Hematopoietic multipotent progenitor cell treated with erythropoietin and hydrocortisone succinate and interleukin-3 and kit ligand, for 4 days (in vitro differentiated cells): ENCODE data around the gene TEKTIP1.
A peak's percentile ranks its signal among the peaks of the same experiment; 100 is the strongest.
"Not testable (repeated sequence)": the region's sequence is repeated elsewhere in the genome, so short reads cannot be mapped to it uniquely, and the experiment has no call there.

ENCODE experiments used
- DNase-seq: peaks from one replicate; pipeline ENCODE4 v3.0.0-alpha.2; 2015

The TEKTIP1 gene

DNA sequence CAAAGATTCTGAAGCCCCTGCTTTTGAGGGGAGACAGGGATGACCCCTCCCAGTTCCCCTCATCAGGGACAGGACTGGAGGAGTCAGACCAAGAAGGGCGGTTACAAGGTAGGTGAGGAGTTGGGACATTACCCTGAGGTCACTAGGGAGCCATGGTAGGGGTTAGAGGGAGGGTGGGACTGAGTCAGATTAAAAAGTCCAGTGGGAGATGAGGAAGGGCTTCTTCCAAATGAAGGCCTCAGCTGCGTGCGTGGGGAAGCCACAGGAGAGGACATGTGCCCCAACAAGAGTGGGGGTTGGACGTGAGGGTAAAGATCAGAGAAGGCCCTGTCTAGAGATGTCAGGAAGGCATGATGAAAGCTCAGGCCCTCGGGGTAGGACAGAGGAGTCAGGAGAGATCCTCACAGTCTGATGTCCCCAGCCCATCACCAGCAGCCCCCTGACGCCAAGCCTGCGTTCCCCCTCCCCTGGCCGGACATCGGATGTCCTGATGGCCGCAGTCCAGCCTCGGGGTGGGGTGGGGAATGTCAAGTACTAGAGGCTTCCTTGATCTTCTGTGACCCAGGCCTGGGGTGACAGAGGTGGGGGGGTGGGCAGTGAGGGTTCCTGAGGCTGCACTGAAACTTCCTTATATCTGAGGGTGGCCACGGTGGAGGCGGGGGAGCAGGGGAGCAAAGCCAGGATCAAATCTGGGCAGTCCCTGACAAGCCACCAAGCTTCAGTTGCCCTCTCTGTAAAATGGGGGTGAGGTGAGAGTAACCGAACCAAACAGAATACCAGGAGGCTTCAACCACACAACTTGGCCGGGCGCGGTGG is 24.9 kb downstream of the TEKTIP1 start:
- DNase-seq: no peak

DNA sequence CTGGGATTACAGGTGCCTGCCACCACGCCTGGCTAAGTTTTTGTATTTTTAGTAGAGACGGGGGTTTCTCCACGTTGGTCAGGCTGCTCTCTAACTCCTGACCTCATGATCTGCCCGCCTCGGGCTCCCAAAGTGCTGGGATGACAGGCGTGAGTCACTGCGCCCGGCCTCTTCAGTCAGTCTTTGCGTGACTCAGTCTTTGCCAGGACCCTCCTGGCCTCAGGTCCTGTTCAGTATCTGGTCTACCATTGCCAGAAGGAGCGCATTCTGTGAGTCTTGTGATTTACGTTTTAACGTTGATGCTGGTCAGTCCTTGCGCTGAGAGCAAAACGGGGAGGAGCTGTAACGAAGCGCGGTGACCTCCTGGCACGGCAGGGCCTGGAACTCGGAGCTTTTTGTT is 26.2 kb downstream of the TEKTIP1 start:
- no peak for DNase-seq

DNA sequence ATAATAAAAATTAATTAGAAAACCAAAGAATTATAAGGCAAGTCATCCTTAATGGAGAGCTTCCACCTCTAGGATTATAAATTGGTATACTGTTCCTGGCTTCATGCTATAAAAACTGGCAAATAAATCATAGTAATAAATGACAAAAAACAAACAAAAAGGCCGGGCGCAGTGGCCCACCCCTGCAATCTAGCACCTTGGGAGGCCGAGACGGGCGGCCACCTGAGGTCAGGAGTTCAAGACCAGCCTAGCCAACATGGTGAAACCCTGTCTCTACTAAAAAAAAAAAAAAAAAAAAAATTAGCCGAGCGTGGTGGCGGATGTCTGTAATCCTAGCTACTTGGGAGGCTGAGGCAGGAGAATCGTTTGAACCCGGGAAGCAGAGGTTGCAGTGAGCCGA is 31.1 kb downstream of the TEKTIP1 start:
- DNase-seq: not testable (repeated sequence)

DNA sequence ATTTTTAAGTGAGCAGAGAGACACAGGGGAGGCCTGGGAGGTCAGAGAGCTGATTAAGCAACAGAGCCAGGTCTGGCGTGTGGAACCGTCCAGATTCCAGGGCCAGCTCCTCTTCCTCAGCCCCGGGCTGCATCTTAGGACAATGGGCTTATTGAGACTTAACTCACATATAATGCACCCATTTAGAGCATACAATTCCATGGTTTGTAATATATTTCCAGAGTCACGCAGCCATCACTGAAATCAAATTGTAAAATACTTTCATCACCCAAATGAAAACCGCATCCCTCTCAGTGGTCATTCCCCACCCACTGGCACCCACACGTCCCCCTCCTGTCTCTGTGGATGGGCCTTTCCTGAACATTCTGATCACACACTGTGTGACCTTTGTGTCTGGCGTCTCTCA is 31.6 kb downstream of the TEKTIP1 start:
- no peak for DNase-seq

DNA sequence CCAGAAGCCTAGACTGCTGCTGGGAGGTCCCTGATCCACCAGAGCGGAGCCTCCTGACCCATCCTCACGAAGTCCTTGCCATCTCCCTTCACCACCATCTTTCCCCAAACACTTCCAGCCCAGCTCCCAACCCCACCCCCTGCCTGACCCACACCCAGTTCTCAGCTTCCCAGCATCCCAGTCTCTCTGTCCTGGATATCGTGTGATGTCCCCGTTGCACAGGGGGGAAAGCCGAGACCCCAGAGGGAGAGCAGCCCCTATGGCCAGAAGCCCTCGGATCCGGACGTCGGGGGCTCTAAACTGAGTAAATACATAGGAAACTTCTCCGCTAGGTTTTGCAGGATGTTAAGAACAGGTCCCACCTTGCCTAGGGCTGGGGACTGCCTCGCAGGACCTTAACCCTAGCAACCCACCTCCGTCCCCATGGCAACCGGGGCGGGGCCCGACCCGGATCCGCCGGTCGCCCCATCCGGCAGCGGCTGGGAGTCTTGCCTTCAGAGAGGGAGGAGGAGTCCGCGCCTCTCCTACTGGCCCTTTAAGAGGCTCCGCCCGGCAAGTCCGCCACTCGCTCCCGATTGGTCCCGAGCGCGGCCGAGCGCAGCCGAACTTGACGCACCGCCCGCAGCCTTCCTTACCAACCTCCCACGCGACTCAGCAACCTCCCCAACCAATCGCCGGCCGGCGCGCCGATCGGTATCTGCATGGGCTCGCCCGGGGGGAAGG is 33.3 kb downstream of the TEKTIP1 start:
- peak; percentile 100 for DNase-seq

DNA sequence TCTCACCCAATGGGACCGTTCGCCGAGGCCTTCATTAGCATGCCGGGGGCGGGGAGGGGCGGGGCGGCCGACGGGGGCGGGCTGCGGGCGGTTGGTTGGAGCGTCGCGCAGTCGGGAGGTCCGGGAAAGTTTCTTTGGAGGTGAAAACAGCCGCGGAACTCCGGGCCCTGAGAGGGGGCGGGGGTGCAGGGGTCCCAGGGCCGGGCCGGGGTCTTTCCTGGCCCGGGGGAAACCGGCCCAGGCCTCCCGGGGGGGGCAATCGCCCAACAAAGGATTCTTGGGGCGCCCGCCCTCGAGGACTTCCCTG is 33.8 kb downstream of the TEKTIP1 start, which contains the start of gene HMG20B:
TSS of gene HMG20B (plus strand) at position 90 of the 307 bp plus-strand sequence. CDS start 366 bp downstream, outside the sequence.
- no peak for DNase-seq

DNA sequence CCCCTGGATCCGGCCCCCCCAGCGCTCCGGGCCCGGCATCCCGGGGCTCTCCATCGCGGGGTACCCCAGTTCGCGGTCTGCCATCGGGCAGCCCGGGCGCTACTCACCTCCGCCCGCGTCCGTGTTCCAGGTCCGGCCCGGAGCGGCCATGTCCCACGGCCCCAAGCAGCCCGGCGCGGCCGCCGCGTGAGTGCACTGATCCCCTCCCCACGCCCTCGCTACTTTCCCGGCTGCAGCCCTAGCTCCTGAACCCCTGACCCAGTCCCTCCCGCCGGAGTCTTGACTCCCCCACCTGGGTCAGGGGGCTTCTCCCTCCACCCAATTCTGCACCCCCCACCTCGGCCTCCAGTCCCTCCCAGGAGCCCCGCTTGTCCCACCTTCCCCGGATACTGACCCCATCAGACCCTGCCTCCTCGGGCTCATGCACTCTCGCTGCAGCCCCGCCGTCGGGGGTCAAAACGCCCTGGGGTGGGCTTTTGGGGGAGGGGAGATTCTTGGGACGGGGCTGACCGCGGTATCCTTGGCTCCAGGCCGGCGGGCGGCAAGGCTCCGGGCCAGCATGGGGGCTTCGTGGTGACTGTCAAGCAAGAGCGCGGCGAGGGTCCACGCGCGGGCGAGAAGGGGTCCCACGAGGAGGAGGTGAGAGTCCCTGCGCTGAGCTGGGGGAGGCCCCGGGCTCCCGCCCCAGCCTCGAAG is 34.3 kb downstream of the TEKTIP1 start:
- DNase-seq: peak; percentile 57

DNA sequence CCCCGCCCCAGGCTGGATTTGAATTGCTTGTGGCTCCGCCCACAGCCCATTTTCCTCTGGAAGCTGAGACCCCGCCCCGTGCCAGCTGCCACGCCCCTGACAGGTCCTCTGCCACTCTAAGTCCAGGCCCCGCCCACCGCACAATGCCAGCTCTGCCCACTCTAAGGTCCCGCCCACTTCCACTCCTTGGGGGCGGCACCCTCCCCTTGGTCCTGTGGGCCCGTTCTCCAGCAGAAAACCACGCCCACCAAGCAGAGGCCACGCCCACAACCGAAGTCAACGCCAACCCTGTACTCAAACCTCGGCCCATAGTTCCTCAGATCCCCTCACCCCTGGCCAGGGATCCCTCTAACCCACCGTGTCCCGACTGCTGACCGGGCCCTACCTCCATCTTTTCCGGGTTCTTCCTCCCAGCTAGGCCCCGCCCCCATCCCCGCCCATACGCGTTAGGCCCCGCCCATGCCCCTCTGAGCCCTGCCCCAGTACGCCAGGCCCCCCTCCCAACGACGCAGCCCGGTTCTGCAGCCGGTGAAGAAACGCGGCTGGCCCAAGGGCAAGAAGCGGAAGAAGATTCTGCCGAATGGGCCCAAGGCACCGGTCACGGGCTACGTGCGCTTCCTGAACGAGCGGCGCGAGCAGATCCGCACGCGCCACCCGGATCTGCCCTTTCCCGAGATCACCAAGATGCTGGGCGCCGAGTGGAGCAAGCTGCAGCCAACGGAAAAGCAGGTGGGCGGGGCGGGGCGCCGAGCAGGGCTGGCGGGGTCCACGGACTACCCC is 35.1 kb downstream of the TEKTIP1 start:
- peak; percentile 99 for DNase-seq

DNA sequence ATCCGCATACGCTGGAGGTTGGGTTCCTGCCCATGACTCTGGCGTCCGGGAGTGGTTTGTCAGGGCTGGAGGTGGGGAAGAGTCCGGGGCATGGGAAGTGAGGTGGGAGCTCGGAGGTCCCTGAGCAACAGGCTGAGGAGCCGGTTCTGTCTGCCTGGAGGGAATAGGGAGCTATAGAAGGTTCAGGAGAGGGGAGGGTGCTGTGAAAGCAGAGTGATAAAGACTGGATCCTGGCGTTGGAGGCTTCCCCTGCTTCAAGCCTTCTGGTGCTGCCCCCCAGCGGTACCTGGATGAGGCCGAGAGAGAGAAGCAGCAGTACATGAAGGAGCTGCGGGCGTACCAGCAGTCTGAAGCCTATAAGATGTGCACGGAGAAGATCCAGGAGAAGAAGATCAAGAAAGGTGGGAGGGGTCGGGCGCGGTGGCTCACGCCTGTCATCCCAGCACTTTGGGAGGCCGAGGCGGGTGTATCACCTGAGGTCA is 36.3 kb downstream of the TEKTIP1 start:
- DNase-seq: peak; percentile 49

DNA sequence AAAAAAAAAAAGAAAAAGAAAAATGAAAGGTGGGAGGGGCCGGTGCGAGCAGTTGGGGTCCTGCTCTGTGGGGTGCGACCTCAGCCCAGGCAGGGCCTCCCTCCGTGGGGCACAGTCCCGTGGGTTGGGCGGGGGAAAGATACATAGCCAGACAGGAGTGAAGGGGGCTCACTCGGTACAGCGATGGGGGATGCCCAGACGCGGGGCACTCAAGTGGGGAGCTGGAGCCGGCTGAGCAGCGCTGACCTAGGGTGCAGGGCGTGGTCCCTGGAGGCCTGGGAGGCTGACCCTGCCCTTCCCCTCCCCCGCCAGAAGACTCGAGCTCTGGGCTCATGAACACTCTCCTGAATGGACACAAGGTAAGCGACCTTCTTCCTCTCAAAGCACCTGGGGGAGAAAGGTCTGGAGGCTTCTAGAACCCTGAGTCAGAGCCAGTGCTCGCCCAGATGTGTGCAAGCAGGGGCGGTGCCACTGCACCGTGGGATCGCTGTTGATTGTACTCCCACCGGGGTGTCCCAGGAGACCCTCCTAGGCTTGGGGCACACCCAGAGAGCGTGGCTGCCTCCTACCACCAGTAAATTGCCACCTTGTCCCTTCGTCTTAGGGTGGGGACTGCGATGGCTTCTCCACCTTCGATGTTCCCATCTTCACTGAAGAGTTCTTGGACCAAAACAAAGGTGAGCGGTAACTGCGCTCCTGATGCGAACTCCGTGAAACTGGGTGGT is 37.1 kb downstream of the TEKTIP1 start:
- no peak for DNase-seq

DNA sequence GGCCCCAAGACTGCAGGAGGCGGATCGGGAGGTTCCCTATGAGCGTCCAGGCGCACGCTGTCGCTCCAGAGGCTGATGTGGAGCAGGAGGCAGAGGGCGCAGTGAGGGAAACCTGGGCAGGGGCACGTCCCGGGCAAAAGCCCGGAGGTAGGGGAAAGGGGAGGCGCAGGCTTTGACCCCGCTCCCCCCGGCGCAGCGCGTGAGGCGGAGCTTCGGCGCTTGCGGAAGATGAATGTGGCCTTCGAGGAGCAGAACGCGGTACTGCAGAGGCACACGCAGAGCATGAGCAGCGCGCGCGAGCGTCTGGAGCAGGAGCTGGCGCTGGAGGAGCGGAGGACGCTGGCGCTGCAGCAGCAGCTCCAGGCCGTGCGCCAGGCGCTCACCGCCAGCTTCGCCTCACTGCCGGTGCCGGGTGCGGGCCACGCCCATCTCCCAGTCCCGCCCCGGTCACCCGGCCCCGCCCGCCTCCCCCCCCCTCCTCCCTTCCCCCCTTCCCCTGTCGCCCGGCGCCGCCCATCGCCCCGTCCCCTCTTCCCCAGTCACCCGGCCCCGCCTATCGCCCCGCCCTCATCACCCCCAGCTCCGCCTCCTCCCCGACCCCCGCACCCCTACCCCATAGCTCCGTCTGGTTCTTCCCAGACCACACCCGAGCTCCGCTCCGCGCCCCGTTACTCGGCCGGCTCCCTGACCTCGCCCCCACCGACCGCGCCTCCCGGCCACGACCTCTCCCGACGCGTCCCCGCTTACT is 37.9 kb downstream of the TEKTIP1 start:
- DNase-seq: peak; percentile 79

DNA sequence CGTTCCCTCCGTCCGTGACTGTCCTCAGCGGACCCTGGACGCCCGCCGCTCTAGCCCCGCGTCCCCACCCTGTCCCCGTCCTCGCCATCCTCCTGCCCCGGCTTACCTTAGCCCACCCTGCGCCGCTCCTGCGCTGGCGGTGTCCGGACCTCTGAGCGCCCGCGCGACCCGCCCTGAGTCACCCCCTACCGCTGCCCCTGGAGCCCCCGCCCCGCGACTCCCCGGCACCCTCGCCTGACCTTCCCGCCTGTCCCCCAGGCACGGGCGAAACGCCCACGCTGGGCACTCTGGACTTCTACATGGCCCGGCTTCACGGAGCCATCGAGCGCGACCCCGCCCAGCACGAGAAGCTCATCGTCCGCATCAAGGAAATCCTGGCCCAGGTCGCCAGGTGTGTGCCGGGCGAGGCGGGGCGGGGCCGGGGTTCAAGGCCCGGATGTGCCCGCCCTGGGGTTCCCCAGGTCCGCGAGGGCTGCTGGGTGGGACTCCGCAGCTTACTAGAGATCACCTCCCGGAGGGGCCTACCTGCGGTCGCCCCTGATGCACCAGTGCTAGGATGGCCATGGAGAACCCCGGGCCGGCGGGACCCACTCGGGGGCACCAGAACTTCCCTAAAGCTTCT is 38.9 kb downstream of the TEKTIP1 start:
- DNase-seq: no peak

DNA sequence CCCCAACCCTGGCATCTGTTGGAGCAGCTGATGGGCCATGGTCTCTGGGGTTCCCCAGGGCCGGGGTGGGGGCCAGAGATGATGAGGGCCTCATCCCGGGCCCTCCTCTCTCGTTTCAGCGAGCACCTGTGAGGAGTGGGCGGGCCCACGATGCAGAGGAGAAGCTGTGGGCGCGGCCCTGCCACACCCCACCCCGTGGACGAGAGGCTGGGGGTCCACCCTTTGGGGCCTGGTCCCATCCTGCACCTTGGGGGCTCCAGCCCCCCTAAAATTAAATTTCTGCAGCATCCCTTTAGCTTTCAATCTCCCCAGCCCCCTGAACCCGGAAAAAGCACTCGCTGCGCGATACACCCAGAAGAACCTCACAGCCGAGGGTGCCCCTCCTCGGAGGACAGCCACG is 39.4 kb downstream of the TEKTIP1 start:
- DNase-seq: no peak

DNA sequence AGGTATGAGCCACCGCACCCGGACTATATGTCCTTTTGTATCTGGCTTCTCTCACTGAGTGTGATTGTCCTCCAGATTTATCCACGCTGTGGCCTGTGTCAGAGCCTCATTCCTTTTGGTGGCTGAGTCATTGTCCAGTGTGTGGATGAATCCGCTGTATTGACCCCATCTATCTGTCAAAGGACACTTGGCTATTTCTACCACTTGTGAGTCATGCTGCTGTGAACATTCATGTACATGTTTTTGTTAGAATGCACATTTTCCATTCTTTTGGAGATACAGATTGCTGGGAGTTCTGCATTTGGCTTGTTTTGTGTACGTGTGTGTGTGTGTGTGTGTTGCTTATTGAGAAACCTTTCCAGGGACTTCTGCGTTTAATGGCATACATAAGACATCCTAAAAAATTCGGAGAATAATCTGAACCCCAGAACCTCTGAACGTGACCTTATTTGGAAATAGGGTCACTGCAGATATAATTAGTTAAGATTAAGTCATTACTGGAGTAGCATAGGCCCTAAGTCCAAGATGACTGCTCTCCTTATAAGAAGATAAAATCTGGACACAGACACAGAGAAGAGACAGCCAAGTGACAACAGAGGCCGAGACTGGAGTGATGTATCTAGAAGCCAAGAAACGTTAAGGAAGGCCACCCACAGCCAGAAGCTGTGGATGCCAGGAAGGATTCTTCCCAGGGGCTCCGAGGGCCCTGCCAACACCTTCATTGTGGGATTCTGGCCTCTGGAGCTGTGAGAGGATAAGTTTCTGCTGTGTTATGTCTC is 41.4 kb downstream of the TEKTIP1 start:
- no peak for DNase-seq

DNA sequence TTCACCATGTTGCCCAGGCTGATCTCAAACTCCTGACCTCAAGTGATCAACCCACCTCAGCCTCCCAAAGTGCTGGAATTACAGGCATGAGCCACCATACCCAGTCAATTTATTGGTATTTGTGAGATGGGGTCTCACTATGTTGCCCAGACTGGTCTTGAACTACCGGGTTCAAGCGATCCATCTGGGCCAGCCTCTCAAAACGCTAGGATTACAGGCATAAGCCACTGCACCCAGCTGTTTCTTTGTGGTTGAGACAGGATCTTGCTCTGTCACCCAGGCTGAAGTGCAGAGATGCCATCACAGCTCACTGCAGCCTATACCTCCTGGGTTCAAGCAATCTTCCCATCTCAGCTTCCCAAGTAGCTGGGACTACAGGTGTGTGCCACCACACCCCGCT is 42.8 kb downstream of the TEKTIP1 start:
- DNase-seq: not testable (repeated sequence)

DNA sequence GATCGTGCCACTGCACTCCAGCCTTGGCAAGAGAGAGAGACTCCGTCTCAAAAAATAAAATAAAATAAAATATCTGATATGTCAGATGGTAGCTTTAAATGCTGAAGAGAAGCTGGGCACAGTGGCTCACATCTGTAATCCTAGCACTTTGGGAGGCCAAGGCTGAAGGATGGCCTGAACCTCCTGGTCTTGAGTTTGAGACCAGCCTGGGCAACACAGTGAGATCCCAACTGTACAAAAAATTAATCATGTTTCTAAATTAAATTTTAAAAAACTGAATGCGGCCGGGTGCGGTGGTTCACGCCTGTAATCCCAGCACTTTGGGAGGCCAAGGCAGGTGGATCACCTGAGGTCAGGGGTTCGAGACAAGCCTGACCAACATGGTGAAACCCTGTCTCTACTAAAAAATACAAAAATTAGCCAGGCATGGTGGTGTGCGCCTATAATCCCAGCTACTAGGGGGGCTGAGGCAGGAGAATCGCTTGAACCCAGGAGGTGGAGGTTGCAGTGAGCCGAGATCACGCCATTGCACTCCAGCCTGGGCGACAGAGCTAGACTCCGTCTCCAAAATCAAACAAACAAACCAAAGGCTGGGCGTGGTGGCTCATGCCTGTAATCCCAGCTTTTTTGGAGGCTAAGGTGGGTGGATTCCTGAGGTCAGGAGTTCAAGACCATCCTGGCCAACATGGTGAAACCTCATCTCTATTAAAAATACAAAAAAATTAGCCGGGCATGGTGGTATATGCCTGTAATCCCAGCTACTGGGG is 45.2 kb downstream of the TEKTIP1 start:
- not testable (repeated sequence) for DNase-seq

DNA sequence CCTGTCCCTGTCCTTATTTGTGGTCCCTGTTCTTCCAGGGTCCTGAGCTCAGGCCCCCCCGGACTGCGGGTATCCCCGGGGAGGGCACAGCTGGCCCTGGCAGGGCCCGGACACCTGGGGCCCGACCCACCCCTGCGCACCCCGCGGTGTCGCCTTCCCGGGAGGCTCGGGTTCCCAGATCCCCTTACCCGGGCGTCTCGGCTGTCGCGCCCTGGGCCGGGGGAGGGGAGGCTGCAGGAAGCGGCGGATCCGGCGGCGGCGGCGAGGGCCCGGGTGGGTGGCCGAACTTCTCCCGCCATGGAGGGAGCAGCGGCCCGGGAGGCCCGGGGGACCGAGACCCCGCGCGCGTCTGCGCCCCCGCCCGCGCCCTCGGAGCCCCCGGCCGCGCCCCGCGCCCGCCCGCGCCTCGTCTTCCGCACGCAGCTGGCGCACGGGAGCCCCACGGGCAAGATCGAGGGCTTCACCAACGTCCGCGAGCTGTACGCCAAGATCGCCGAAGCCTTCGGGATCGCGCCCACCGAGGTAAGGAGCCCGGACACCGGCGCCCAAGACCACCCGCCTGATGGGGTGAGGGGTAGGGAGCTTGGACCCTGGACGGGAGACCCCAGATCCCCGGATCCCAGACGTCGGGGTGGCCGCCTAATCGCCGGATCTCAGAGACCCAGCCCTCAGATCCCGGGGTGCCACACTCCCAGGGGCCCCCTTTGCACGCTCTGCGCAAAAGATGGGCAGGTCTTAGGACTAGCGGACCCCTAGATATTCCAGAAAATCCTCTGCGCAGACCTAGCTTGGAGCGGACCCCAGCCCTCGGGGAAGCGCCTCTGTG is 46.5 kb downstream of the TEKTIP1 start, which contains the start of gene GIPC3:
TSS of gene GIPC3 (plus strand) at position 178 of the 826 bp plus-strand sequence. CDS start at position 298, 120 bp downstream.
- no peak for DNase-seq

DNA sequence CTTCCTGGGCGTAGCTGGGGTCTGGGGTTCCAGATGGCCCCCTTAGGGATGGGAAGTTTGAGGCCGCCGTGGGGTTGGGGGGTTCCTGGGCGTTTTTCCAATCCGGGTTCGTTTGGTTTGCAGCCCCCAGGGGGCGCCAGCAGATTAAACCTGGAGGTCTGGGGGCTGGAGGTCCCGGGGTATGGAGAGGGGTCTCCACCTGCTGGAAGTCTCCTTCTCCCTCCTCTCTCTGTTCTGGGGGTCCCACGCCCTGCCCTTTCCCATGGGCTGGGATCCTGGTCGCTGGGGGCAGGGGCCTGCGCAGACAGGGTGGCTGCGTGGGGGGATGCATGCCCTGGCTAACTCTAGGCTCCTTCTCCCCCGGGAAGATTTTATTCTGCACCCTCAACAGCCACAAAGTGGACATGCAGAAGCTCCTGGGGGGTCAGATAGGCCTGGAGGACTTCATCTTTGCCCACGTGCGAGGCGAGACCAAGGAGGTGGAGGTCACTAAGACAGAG is 47.2 kb downstream of the TEKTIP1 start:
- peak; percentile 66 for DNase-seq
